GM12873 (cell line): ENCODE measurements around the gene NIBAN1.

Experiments used
- TF ChIP-seq, protein P1 (sequence below): IDR thresholded peaks from 2 replicates; pipeline ENCODE4 v1.5.1; 2012; ENCODE audit warnings: low read depth, mild to moderate bottlenecking, moderate library complexity, low read length, control low read depth; ENCODE audit not compliant: insufficient read depth; ENCODE audit errors: missing control alignments

NIBAN1 gene

DNA sequence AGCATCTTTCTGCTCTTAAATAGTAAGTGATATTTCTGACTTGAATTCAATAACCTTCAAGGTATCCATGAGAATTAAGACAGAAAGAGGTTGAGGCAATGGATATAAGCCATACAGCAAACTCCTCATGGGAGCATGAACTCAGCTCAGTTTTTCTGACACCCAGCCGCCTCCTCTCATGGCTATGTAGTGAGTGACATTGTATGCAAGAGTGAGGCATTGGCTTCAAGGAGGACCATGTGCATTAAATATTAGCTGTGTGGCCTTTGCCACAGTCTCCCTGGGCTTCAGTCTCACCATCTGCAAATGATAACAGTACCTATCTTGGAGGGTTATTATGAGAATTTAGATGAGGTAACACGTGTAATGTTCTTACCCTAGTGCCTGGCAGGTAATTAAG lies 23.4 kb downstream of the NIBAN1 start:
- TF ChIP-seq, protein P1, sequence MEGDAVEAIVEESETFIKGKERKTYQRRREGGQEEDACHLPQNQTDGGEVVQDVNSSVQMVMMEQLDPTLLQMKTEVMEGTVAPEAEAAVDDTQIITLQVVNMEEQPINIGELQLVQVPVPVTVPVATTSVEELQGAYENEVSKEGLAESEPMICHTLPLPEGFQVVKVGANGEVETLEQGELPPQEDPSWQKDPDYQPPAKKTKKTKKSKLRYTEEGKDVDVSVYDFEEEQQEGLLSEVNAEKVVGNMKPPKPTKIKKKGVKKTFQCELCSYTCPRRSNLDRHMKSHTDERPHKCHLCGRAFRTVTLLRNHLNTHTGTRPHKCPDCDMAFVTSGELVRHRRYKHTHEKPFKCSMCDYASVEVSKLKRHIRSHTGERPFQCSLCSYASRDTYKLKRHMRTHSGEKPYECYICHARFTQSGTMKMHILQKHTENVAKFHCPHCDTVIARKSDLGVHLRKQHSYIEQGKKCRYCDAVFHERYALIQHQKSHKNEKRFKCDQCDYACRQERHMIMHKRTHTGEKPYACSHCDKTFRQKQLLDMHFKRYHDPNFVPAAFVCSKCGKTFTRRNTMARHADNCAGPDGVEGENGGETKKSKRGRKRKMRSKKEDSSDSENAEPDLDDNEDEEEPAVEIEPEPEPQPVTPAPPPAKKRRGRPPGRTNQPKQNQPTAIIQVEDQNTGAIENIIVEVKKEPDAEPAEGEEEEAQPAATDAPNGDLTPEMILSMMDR = no peak

DNA sequence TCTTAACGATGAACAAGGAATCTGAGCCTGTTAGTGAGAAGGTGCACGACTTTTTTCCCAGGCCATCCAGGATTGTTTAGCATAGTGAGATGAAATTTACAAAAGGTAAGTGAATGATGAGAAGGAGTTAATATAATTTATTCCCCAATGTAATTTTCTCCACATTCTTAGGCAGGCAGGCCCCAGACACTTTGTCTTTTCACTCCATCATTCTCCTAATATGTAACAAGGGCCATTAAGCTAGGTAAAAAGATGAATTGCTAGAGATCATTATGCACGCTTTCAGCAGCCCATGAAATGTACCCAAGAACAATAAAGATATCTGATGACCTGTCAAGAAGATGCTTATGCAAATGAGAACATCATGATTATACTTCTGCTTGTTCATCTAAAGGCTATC lies 24.1 kb downstream of the NIBAN1 start:
- TF ChIP-seq, protein P1 = no peak

DNA sequence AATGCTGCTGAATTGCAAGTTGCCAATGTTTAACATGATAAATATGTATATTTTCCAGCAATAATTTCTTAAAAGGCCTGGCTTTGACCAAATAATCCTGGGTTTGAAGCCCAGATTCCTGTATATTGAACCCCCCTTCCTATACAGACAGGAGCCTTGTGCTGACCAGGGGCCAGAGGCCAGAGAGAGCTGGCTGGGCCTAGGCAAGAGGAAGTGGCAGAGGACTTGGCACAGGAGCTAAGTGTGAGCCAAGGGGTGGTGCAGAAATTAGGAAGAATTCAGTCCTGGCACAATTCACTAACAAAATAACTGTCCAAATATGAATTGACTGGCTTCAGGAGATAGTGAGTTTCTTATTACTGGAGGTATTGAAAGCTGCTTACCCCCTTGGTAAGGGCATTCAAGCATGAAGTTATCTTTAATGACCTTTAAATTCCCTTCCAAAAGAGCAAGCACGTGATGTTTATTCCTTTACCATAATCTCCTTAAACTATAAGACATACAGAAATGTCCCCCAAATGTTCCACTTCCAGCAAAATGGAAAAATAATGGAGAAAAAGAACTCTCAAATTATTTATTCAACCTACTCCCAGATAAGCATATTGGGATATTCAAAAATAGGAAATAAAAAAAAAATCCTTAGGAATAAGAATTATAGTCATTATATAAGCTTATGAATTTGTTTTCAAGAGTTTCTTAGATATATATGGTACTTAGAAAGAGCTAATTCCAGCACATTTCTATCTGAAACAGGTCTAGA lies 26.6 kb downstream of the NIBAN1 start:
- TF ChIP-seq, protein P1 = no peak

DNA sequence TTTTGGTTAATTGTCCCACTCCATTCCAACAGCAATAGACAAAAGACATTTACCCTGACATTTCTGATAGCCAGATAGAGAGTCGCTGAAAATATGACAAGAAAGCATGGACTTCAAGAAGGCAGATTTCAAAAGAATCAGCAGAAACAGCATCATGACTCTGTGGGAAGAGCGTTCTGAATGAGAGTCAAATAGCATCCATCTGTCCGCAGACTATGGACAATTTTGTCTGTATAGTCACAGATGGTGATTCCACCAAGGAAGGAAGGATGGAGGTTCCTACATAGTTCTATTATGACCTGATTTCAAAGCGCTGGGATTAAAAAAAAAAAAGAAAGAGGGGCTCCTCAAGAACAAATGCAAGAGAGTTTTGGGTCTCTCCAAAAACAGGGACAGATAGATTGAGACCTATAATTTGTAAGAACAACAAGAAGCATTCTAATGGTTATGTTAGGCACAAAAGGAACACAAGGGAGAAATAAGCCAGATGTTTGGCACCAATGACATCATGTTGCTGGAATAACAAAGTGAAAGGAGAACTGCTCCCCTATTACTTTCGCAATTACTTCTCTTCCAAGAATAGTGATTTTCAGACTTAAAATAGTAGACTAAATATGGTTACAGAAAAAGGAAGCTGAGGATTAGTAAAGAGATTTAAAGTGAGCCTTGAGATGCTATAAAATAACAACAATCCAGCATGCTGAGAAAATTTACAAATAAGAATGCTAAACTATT lies 28.5 kb downstream of the NIBAN1 start:
- TF ChIP-seq, protein P1 = no peak

GRCh38 chr1:184945029-184945428 lies 29.3 kb downstream of the NIBAN1 start:
- TF ChIP-seq, protein P1 = no peak

- TF ChIP-seq, protein P1 = no peak
Measured at GRCh38 chr1:184943998-184944397, 30.3 kb downstream of the NIBAN1 start.

DNA sequence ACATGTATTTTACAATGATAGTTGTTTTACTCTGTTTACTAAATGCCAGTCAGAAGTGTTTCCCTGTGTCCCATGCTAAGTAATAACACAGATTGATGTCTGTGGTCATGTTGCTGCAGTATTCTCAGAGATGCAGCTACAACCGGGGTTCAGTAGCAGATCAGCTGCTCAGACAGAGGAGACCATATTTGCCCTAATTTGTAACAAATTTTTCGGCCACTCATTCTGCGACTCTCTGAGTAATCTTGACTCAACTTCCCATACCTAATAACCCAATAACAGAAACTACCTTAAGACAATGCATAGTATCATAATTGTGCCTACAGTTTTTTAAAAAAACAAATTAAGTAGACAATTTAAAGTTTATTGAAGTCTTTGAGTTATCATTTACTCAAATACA lies 32.6 kb downstream of the NIBAN1 start:
- TF ChIP-seq, protein P1 = no peak
